ENCODE results near the gene KCNG4.

GRCh38 chr16:84220851-84221250 is 19.0 kb downstream of the KCNG4 start:
- TF ChIP-seq GATA2 (IDR thresholded peaks at IDR 0.05; ENCODE audit: low read depth, low read length) (no peak), GATA3 (IDR thresholded peaks at IDR 0.05; ENCODE audit: low read depth, low read length) (no peak)

Measured in SH-SY5Y (cell line).